HEK293T (cell line): ENCODE results near the gene STK39.

Source experiments
- ELF4 ChIP-seq: fragments of 450-650 bp; IDR thresholded peaks from 2 replicates; pipeline ENCODE4 v1.6.1; 2017; ENCODE audit warnings: antibody characterized with exemption
- FOXM1 ChIP-seq: fragments of 450-650 bp; IDR thresholded peaks from 2 replicates; pipeline ENCODE4 v1.6.1; 2017; ENCODE audit warnings: mild to moderate bottlenecking, borderline replicate concordance
- HDGF ChIP-seq: fragments of 450-650 bp; IDR thresholded peaks from 2 replicates; pipeline ENCODE4 v1.6.1; 2017; ENCODE audit warnings: antibody characterized with exemption, borderline replicate concordance
- SP1 ChIP-seq: fragments of 450-650 bp; IDR thresholded peaks from 2 replicates; pipeline ENCODE4 v1.6.1; 2017
- TARDBP ChIP-seq: fragments of 450-650 bp; IDR thresholded peaks from 2 replicates; pipeline ENCODE4 v1.6.1; 2016

GRCh38 chr2:168166902-168167510, 80.4 kb downstream of the STK39 start:
- TF ChIP-seq SP1 (no peak), TARDBP (no peak), HDGF (no peak), FOXM1 (no peak), ELF4 (no peak)
